Mesendoderm (in vitro differentiated cells): Measurements from ENCODE around the gene KCTD19.

Experiments used
- DNase-seq: peaks from one replicate; pipeline ENCODE4 v3.0.0; 2013
- H2AK5ac ChIP-seq: 2 replicates; pipeline ENCODE4 v1.6.1; 2013; ENCODE audit warnings: low read length, inconsistent platforms
- H2BK120ac ChIP-seq: 2 replicates; pipeline ENCODE4 v1.6.1; 2013; ENCODE audit warnings: low read depth, mild to moderate bottlenecking, low read length, moderate library complexity, mixed read lengths
- H2BK15ac ChIP-seq: replicated peaks from 2 replicates; pipeline ENCODE4 v1.6.1; 2013; ENCODE audit warnings: low read depth, mild to moderate bottlenecking, moderate library complexity
- H2BK5ac ChIP-seq: 2 replicates; pipeline ENCODE4 v1.6.1; 2013; ENCODE audit warnings: low read length, inconsistent platforms
- H3K18ac ChIP-seq: 2 replicates; pipeline ENCODE4 v1.6.1; 2013; ENCODE audit warnings: mild to moderate bottlenecking, low read length, mixed read lengths
- H3K23ac ChIP-seq: one replicate; pipeline ENCODE4 v1.6.1; 2013; ENCODE audit warnings: low read length
- H3K27ac ChIP-seq: 2 replicates; pipeline ENCODE4 v1.5.1; 2013; ENCODE audit warnings: low read depth, mild to moderate bottlenecking, inconsistent platforms, low read length, moderate library complexity
- H3K27me3 ChIP-seq: 2 replicates; pipeline ENCODE4 v1.6.1; 2013; ENCODE audit warnings: low read length, control low read depth, mild to moderate bottlenecking, inconsistent platforms; ENCODE audit not compliant: insufficient read depth, poor library complexity
- H3K36me3 ChIP-seq: 2 replicates; pipeline ENCODE4 v1.6.1; 2013; ENCODE audit warnings: low read length, inconsistent platforms; ENCODE audit not compliant: control insufficient read depth, insufficient read depth
- H3K4ac ChIP-seq: one replicate; pipeline ENCODE4 v1.6.1; 2013; ENCODE audit warnings: low read depth, mild to moderate bottlenecking, low read length, moderate library complexity
- H3K4me1 ChIP-seq: 2 replicates; pipeline ENCODE4 v1.6.1; 2013; ENCODE audit warnings: low read depth, low read length, inconsistent platforms; ENCODE audit not compliant: control insufficient read depth
- H3K4me2 ChIP-seq: 2 replicates; pipeline ENCODE4 v1.6.1; 2013; ENCODE audit warnings: low read length
- H3K4me3 ChIP-seq: 2 replicates; pipeline ENCODE4 v1.5.1; 2013; ENCODE audit warnings: mild to moderate bottlenecking, low read length
- H3K56ac ChIP-seq: one replicate; pipeline ENCODE4 v1.6.1; 2013; ENCODE audit warnings: low read length
- H3K79me1 ChIP-seq: 2 replicates; pipeline ENCODE4 v1.6.1; 2013; ENCODE audit warnings: low read length, inconsistent platforms
- H3K79me2 ChIP-seq: 2 replicates; pipeline ENCODE4 v1.6.1; 2013; ENCODE audit warnings: mild to moderate bottlenecking, low read length; ENCODE audit not compliant: control insufficient read depth, insufficient read depth
- H3K9ac ChIP-seq: 2 replicates; pipeline ENCODE4 v1.6.1; 2013; ENCODE audit warnings: low read length, inconsistent platforms
- H4K5ac ChIP-seq: one replicate; pipeline ENCODE4 v1.6.1; 2013; ENCODE audit warnings: low read length
- H4K8ac ChIP-seq: one replicate; pipeline ENCODE4 v1.6.1; 2013; ENCODE audit warnings: low read depth, mild to moderate bottlenecking, control low read depth, low read length, moderate library complexity
- WGBS: extraction: QIAGEN DNeasy Blood & Tissue Kit; methylation state at CpG from one replicate; pipeline ENCODE4 v1.1.7; 2013; ENCODE audit warnings: low lambda C conversion rate, missing lambda C conversion rate; ENCODE audit not compliant: insufficient coverage; ENCODE audit errors: extremely low coverage; 5-methylcytosine and 5-hydroxymethylcytosine counted together

KCTD19 gene

GRCh38 chr16:67281536-67282446 is 44.8 kb downstream of the KCTD19 start:
- Histone ChIP-seq H2AK5ac (no peak overlapping the region), H3K79me2 (no peaks in the 10 kb centered on the region), H3K18ac (no peak overlapping the region), H3K4me2 (no peak overlapping the region), H3K9ac (no peak overlapping the region), H3K4ac (no peak overlapping the region), H2BK15ac (no peak overlapping the region), H3K79me1 (no peaks in the 10 kb centered on the region), H2BK120ac (no peak overlapping the region), H3K56ac (no peak overlapping the region), H3K4me1 (no peaks in the 10 kb centered on the region), H4K5ac (no peak overlapping the region), H2BK5ac (no peak overlapping the region), H3K23ac (no peak overlapping the region), H3K27ac (no peak overlapping the region), H3K27me3 (no peaks in the 10 kb centered on the region), H3K4me3 (no peak overlapping the region), H3K36me3 (no peaks in the 10 kb centered on the region), H4K8ac (no peak overlapping the region)
- DNase-seq = no peak
- no CpG with 5 or more reads among the region's 14 CpGs for WGBS

- no peaks in the 10 kb centered on the region for H3K4me1 ChIP-seq
- H3K9ac ChIP-seq = no peak overlapping the region
- no peaks in the 10 kb centered on the region for H3K27me3 ChIP-seq
- peak; percentile 15 for DNase-seq
- H3K4ac ChIP-seq = no peak overlapping the region
- peak overlapping the region; percentile 25 for H3K56ac ChIP-seq
- no peak overlapping the region for H3K27ac ChIP-seq
- no peaks in the 10 kb centered on the region for H3K79me1 ChIP-seq
- H3K4me2 ChIP-seq = no peak overlapping the region
- no peak overlapping the region for H4K5ac ChIP-seq
- H2BK15ac ChIP-seq = no peak overlapping the region
- no CpG with 5 or more reads among the region's 15 CpGs for WGBS
- H3K23ac ChIP-seq = no peak overlapping the region
- no peak overlapping the region for H2BK5ac ChIP-seq
- no peak overlapping the region for H2BK120ac ChIP-seq
- H3K36me3 ChIP-seq = peaks cover 2% of the 10 kb centered on the region
- no peak overlapping the region for H2AK5ac ChIP-seq
- H4K8ac ChIP-seq = no peak overlapping the region
- no peaks in the 10 kb centered on the region for H3K79me2 ChIP-seq
- no peak overlapping the region for H3K18ac ChIP-seq
- H3K4me3 ChIP-seq = no peak overlapping the region
Observed at GRCh38 chr16:67280090-67281015, 46.2 kb downstream of the KCTD19 start.

- peaks cover 2% of the 10 kb centered on the region for H3K36me3 ChIP-seq
- H2BK15ac ChIP-seq = no peak within 1 kb of the TSS
- peak within 1 kb of the TSS; percentile 91 for H3K18ac ChIP-seq
- H2AK5ac ChIP-seq = peak within 1 kb of the TSS; percentile 9
- H4K8ac ChIP-seq = peak within 1 kb of the TSS; percentile 59
- H3K27ac ChIP-seq = no peak within 1 kb of the TSS
- no peaks in the 10 kb centered on the region for H3K27me3 ChIP-seq
- H3K4me3 ChIP-seq = peak within 1 kb of the TSS; percentile 7
- H3K23ac ChIP-seq = peak within 1 kb of the TSS; percentile 24
- H3K79me1 ChIP-seq = no peaks in the 10 kb centered on the region
- peak within 1 kb of the TSS; percentile 42 for H2BK5ac ChIP-seq
- peak within 1 kb of the TSS; percentile 52 for H2BK120ac ChIP-seq
- DNase-seq = peak; percentile 82
- H3K4ac ChIP-seq = peak within 1 kb of the TSS; percentile 87
- H3K4me1 ChIP-seq = no peaks in the 10 kb centered on the region
- H3K4me2 ChIP-seq = peak within 1 kb of the TSS; percentile 61
- no peak within 1 kb of the TSS for H4K5ac ChIP-seq
- H3K9ac ChIP-seq = peak within 1 kb of the TSS; percentile 61
- whole genome bisulfite sequencing = no CpG with 5 or more reads among the region's 83 CpGs
- no peaks in the 10 kb centered on the region for H3K79me2 ChIP-seq
- H3K56ac ChIP-seq = peak within 1 kb of the TSS; percentile 91
Observed at GRCh38 chr16:67279296-67280089, 47.0 kb downstream of the KCTD19 start, which contains the start of gene PLEKHG4. TSS of gene PLEKHG4 (plus strand) at chr16:67279532. CDS start at chr16:67280045, 513 bp downstream.

- Histone ChIP-seq H3K79me2 (no peaks in the 10 kb centered on the region), H3K23ac (no peak overlapping the region), H3K4me2 (peak overlapping the region; percentile 61), H3K4ac (peak overlapping the region; percentile 87), H2BK15ac (no peak overlapping the region), H3K9ac (peak overlapping the region; percentile 61), H3K79me1 (no peaks in the 10 kb centered on the region), H2BK5ac (no peak overlapping the region), H3K27me3 (no peaks in the 10 kb centered on the region), H4K5ac (no peak overlapping the region), H3K27ac (no peak overlapping the region), H3K4me3 (peak overlapping the region; percentile 7), H3K18ac (peak overlapping the region; percentile 91), H4K8ac (peak overlapping the region; percentile 59), H3K56ac (peak overlapping the region; percentile 91), H3K36me3 (peaks cover 2% of the 10 kb centered on the region), H2BK120ac (peak overlapping the region; percentile 52), H3K4me1 (no peaks in the 10 kb centered on the region), H2AK5ac (no peak overlapping the region)
- no CpG with 5 or more reads among the region's 42 CpGs for WGBS
- peak; percentile 38 for DNase-seq
Observed at GRCh38 chr16:67278773-67279295, 47.7 kb downstream of the KCTD19 start.
